H9 (cell line): ENCODE measurements around the gene GFRA1. TPM values are rescaled to one million over a fixed set of nuclear protein-coding genes. Genes with fewer than 3 reads are reported as not detected.

Source experiments
- DNase-seq: peaks from one replicate; pipeline ENCODE4 v3.0.0-alpha.2; 2017
- H2AFZ ChIP-seq: one replicate; pipeline ENCODE4 v1.6.1; 2013; ENCODE audit warnings: mild to moderate bottlenecking, low read length, control low read depth, moderate library complexity
- H2AK5ac ChIP-seq: 2 replicates; pipeline ENCODE4 v1.6.1; 2013; ENCODE audit warnings: low read length, control low read depth, mixed read lengths; ENCODE audit not compliant: insufficient read length
- H2BK120ac ChIP-seq: one replicate; pipeline ENCODE4 v1.6.1; 2013; ENCODE audit warnings: low read depth, mild to moderate bottlenecking, low read length, control low read depth, inconsistent platforms; ENCODE audit not compliant: poor library complexity, severe bottlenecking
- H2BK12ac ChIP-seq: 2 replicates; pipeline ENCODE4 v1.6.1; 2013; ENCODE audit warnings: low read length, control low read depth, mixed read lengths, low read depth; ENCODE audit not compliant: insufficient read length
- H2BK15ac ChIP-seq: 2 replicates; pipeline ENCODE4 v1.6.1; 2013; ENCODE audit warnings: low read depth, low read length, control low read depth
- H2BK20ac ChIP-seq: one replicate; pipeline ENCODE4 v1.6.1; 2013; ENCODE audit warnings: low read depth, mild to moderate bottlenecking, low read length, control low read depth, inconsistent platforms; ENCODE audit not compliant: poor library complexity, severe bottlenecking
- H2BK5ac ChIP-seq: 2 replicates; pipeline ENCODE4 v1.6.1; 2013; ENCODE audit warnings: low read length, control low read depth, mixed read lengths; ENCODE audit not compliant: insufficient read length
- H3K14ac ChIP-seq: 2 replicates; pipeline ENCODE4 v1.6.1; 2013; ENCODE audit warnings: low read length, control low read depth; ENCODE audit not compliant: insufficient read depth
- H3K18ac ChIP-seq: 2 replicates; pipeline ENCODE4 v1.6.1; 2013; ENCODE audit warnings: low read depth, mild to moderate bottlenecking, mixed read lengths, low read length, control low read depth; ENCODE audit not compliant: insufficient read length
- H3K23ac ChIP-seq: 2 replicates; pipeline ENCODE4 v1.6.1; 2013; ENCODE audit warnings: low read length, control low read depth, mixed read lengths, low read depth; ENCODE audit not compliant: insufficient read length
- H3K23me2 ChIP-seq: 2 replicates; pipeline ENCODE4 v1.6.1; 2013; ENCODE audit warnings: low read depth, mild to moderate bottlenecking, mixed read lengths, low read length, control low read depth; ENCODE audit not compliant: insufficient read length, poor library complexity, severe bottlenecking
- H3K27ac ChIP-seq: 2 replicates; pipeline ENCODE4 v1.5.1; 2013; ENCODE audit warnings: low read length, control low read depth, mixed read lengths, low read depth; ENCODE audit not compliant: insufficient read length
- H3K27me3 ChIP-seq: 2 replicates; pipeline ENCODE4 v1.6.1; 2013; ENCODE audit warnings: low read length, control low read depth, inconsistent platforms; ENCODE audit not compliant: insufficient read depth
- H3K4ac ChIP-seq: 2 replicates; pipeline ENCODE4 v1.6.1; 2013; ENCODE audit warnings: low read depth, mild to moderate bottlenecking, control low read depth, inconsistent platforms, low read length, moderate library complexity
- H3K4me1 ChIP-seq: 2 replicates; pipeline ENCODE4 v1.6.1; 2013; ENCODE audit warnings: low read length, control low read depth, inconsistent platforms; ENCODE audit not compliant: insufficient read depth
- H3K4me2 ChIP-seq: 2 replicates; pipeline ENCODE4 v1.6.1; 2013; ENCODE audit warnings: low read length, control low read depth, mixed read lengths; ENCODE audit not compliant: insufficient read length, insufficient read depth
- H3K56ac ChIP-seq: 2 replicates; pipeline ENCODE4 v1.6.1; 2013; ENCODE audit warnings: low read depth, mild to moderate bottlenecking, mixed read lengths, low read length, control low read depth; ENCODE audit not compliant: insufficient read length
- H3K79me1 ChIP-seq: 2 replicates; pipeline ENCODE4 v1.6.1; 2013; ENCODE audit warnings: low read depth, mild to moderate bottlenecking, moderate library complexity, low read length, control low read depth, inconsistent platforms; ENCODE audit not compliant: insufficient read depth, poor library complexity, severe bottlenecking
- H3K79me2 ChIP-seq: 2 replicates; pipeline ENCODE4 v1.6.1; 2013; ENCODE audit warnings: low read length, control low read depth, inconsistent platforms; ENCODE audit not compliant: insufficient read depth
- H3K9ac ChIP-seq: 2 replicates; pipeline ENCODE4 v1.6.1; 2013; ENCODE audit warnings: low read length, control low read depth, mixed read lengths; ENCODE audit not compliant: insufficient read length; ENCODE audit errors: extremely low read depth
- H3K9me3 ChIP-seq: one replicate; pipeline ENCODE4 v1.6.1; 2013; ENCODE audit warnings: low read depth, low read length, inconsistent platforms; ENCODE audit not compliant: control insufficient read depth
- H3T11ph ChIP-seq: one replicate; pipeline ENCODE4 v1.6.1; 2013; ENCODE audit warnings: mild to moderate bottlenecking, low read length, control low read depth, inconsistent platforms
- H4K20me1 ChIP-seq: one replicate; pipeline ENCODE4 v1.6.1; 2013; ENCODE audit not compliant: control insufficient read depth, insufficient read length, insufficient read depth
- H4K5ac ChIP-seq: 2 replicates; pipeline ENCODE4 v1.6.1; 2013; ENCODE audit warnings: low read depth, mild to moderate bottlenecking, mixed read lengths, low read length, control low read depth; ENCODE audit not compliant: insufficient read length
- H4K8ac ChIP-seq: replicated peaks from 2 replicates; pipeline ENCODE4 v1.6.1; 2013; ENCODE audit warnings: low read length, control low read depth, mixed read lengths, low read depth; ENCODE audit not compliant: insufficient read length
- H4K91ac ChIP-seq: 2 replicates; pipeline ENCODE4 v1.6.1; 2013; ENCODE audit warnings: low read depth, mild to moderate bottlenecking, moderate library complexity, mixed read lengths, low read length, control low read depth; ENCODE audit not compliant: insufficient read length
- H3K27ac Mint-ChIP-seq, 3 experiments: 2 replicates in 2 of 3; 3 replicates in 1 of 3; pipeline ENCODE4 v1.8.0; 2020 to 2021; ENCODE audit warnings: mixed read lengths in 3 of 3, mild to moderate bottlenecking in 1 of 3, moderate library complexity in 1 of 3
- H3K27me3 Mint-ChIP-seq: 2 replicates; pipeline ENCODE4 v1.8.0; 2021; ENCODE audit warnings: low read depth, mild to moderate bottlenecking, moderate library complexity, mixed read lengths
- H3K36me3 Mint-ChIP-seq, 3 experiments: 2 replicates in 2 of 3; 3 replicates in 1 of 3; pipeline ENCODE4 v1.8.0; 2020 to 2021; ENCODE audit warnings: low read depth in 3 of 3, mixed read lengths in 3 of 3; ENCODE audit not compliant: insufficient read depth in 1 of 3
- H3K4me1 Mint-ChIP-seq, 2 experiments: 2 replicates each; pipeline ENCODE4 v1.8.0; 2020; ENCODE audit warnings: mixed read lengths in 2 of 2
- H3K4me3 Mint-ChIP-seq, 2 experiments: 2 replicates in 1 of 2; 3 replicates in 1 of 2; pipeline ENCODE4 v1.8.0; 2020 to 2021; ENCODE audit warnings: mild to moderate bottlenecking in 2 of 2, mixed read lengths in 2 of 2, moderate library complexity in 1 of 2
- H3K9me3 Mint-ChIP-seq, 2 experiments: 2 replicates in 1 of 2; 3 replicates in 1 of 2; pipeline ENCODE4 v1.8.0; 2020; ENCODE audit warnings: mild to moderate bottlenecking in 2 of 2, mixed read lengths in 2 of 2, moderate library complexity in 1 of 2
- CTCF ChIP-seq: fragments of 200-600 bp; sonication (generic); conservative IDR thresholded peaks from 3 replicates; pipeline ENCODE4 v1.8.0; 2021; ENCODE audit warnings: antibody characterized with exemption, mild to moderate bottlenecking
- WGBS: extraction: QIAGEN DNeasy Blood & Tissue Kit; methylation state at CpG from one replicate; pipeline ENCODE4 v1.1.7; 2013; ENCODE audit warnings: missing lambda C conversion rate, low lambda C conversion rate, mixed read lengths; ENCODE audit not compliant: insufficient read length; ENCODE audit errors: extremely low coverage; 5-methylcytosine and 5-hydroxymethylcytosine counted together
- total RNA-seq: library from RNA; stranded (reverse); gene quantifications from 2 replicates; pipeline ENCODE4 v1.2.1, GENCODE V29; 2021

Gene GFRA1
- total RNA-seq, 1 experiment from 2014 or later = 0.24 TPM

GRCh38 chr10:116093031-116093430, 180.0 kb downstream of the GFRA1 start:
- H4K5ac ChIP-seq = no peak overlapping the region
- no peak overlapping the region for H3K4ac ChIP-seq
- no peaks in the 10 kb centered on the region for H4K20me1 ChIP-seq
- H3K79me2 ChIP-seq = no peaks in the 10 kb centered on the region
- H3K27ac ChIP-seq = no peak overlapping the region
- H3K14ac ChIP-seq = no peak overlapping the region
- H2BK15ac ChIP-seq = no peak overlapping the region
- TF ChIP-seq CTCF = no peak
- no peak overlapping the region for H3T11ph ChIP-seq
- H3K4me3 Mint-ChIP-seq = no peak overlapping the region
- no peak overlapping the region for H3K9ac ChIP-seq
- no peaks in the 10 kb centered on the region for H3K23me2 ChIP-seq
- no peaks in the 10 kb centered on the region for H3K9me3 Mint-ChIP-seq
- H2BK20ac ChIP-seq = no peak overlapping the region
- no peak overlapping the region for H2BK120ac ChIP-seq
- no peak overlapping the region for H2BK12ac ChIP-seq
- H2AFZ ChIP-seq = no peak overlapping the region
- no peak overlapping the region for H4K91ac ChIP-seq
- no peaks in the 10 kb centered on the region for H3K36me3 Mint-ChIP-seq
- H3K27ac Mint-ChIP-seq = no peak overlapping the region
- no peak overlapping the region for H2BK5ac ChIP-seq
- no peak overlapping the region for H3K56ac ChIP-seq
- H3K4me1 Mint-ChIP-seq = peaks cover 17 to 19% of the 10 kb centered on the region in 2 experiments
- H3K18ac ChIP-seq = no peak overlapping the region
- no CpG with 5 or more reads among the region's 9 CpGs for WGBS
- no peak for DNase-seq
- H2AK5ac ChIP-seq = no peak overlapping the region
- H3K79me1 ChIP-seq = no peaks in the 10 kb centered on the region
- no peaks in the 10 kb centered on the region for H3K4me1 ChIP-seq
- H3K4me2 ChIP-seq = no peak overlapping the region
- H3K27me3 ChIP-seq = no peaks in the 10 kb centered on the region
- no peaks in the 10 kb centered on the region; the same call in 1 of the 2 replicates for H3K27me3 Mint-ChIP-seq
- H3K9me3 ChIP-seq = no peaks in the 10 kb centered on the region
- no peak overlapping the region for H3K23ac ChIP-seq
- H4K8ac ChIP-seq = no peak overlapping the region
